NCI-H2196 treated with DMSO at 0.1 percent for 48 hours (cell line): ENCODE data around the gene SNRPA1.

Source experiments
- DNase-seq: peaks from one replicate; lab custom pipeline; 2025; ENCODE audit not compliant: unreplicated experiment; lab: John Stamatoyannopoulos, UW

The SNRPA1 gene

GRCh38 chr15:101264911-101265641 lies 30.0 kb downstream of the SNRPA1 start:
- DNase-seq = no peak

- no peak for DNase-seq
Measured at GRCh38 chr15:101264011-101264410, 31.0 kb downstream of the SNRPA1 start.

- no peak for DNase-seq
Measured at GRCh38 chr15:101262551-101262950, 32.5 kb downstream of the SNRPA1 start.

- DNase-seq = peak; percentile 24
Measured at GRCh38 chr15:101258238-101259144, 36.6 kb downstream of the SNRPA1 start.

GRCh38 chr15:101256757-101257156 lies 38.3 kb downstream of the SNRPA1 start:
- no peak for DNase-seq

- no peak for DNase-seq
Measured at GRCh38 chr15:101255615-101256241, 39.3 kb downstream of the SNRPA1 start.

- DNase-seq = no peak
Measured at GRCh38 chr15:101255051-101255395, 40.0 kb downstream of the SNRPA1 start.

GRCh38 chr15:101254157-101255050 lies 40.6 kb downstream of the SNRPA1 start:
- no peak for DNase-seq

GRCh38 chr15:101252836-101253235 lies 42.2 kb downstream of the SNRPA1 start:
- DNase-seq = no peak

- peak; percentile 42 for DNase-seq
Measured at GRCh38 chr15:101251830-101252820, 42.9 kb downstream of the SNRPA1 start, which contains the start of gene CHSY1. Gene CHSY1 (minus strand): TSS chr15:101252048. CDS start chr15:101251456, 592 bp downstream.

GRCh38 chr15:101250873-101251829 lies 43.9 kb downstream of the SNRPA1 start:
- no peak for DNase-seq

- DNase-seq = no peak
Measured at GRCh38 chr15:101250341-101250831, 44.7 kb downstream of the SNRPA1 start.

GRCh38 chr15:101248274-101248673 lies 46.8 kb downstream of the SNRPA1 start:
- DNase-seq = no peak

GRCh38 chr15:101246824-101247745 lies 48.0 kb downstream of the SNRPA1 start:
- DNase-seq = no peak

GRCh38 chr15:101246391-101246790 lies 48.7 kb downstream of the SNRPA1 start:
- no peak for DNase-seq

GRCh38 chr15:101244889-101245668 lies 50.0 kb downstream of the SNRPA1 start:
- no peak for DNase-seq
